Subcutaneous abdominal adipose tissue (tissue), 5 donors: ENCODE data around the gene CALHM5.

Experiments used
- H3K27ac ChIP-seq: one replicate; pipeline ENCODE4 v1.7.0; 2013; ENCODE audit warnings: low read depth, mild to moderate bottlenecking, inconsistent platforms, low read length, moderate library complexity
- H3K27me3 ChIP-seq, 5 donors: one replicate each; pipeline ENCODE4 v1.7.0; 2013; ENCODE audit warnings: low read length in 5 of 5, inconsistent platforms in 1 of 5; ENCODE audit not compliant: control insufficient read depth in 5 of 5, insufficient read depth in 4 of 5
- H3K36me3 ChIP-seq, 5 donors: one replicate each; pipeline ENCODE4 v1.7.0; 2013; ENCODE audit warnings: low read length in 5 of 5; ENCODE audit not compliant: control insufficient read depth in 5 of 5, insufficient read depth in 5 of 5
- H3K4me1 ChIP-seq, 5 donors: one replicate each; pipeline ENCODE4 v1.7.0; 2013; ENCODE audit warnings: low read length in 5 of 5, mild to moderate bottlenecking in 3 of 5, moderate library complexity in 1 of 5; ENCODE audit not compliant: control insufficient read depth in 5 of 5, insufficient read depth in 5 of 5
- H3K4me3 ChIP-seq, 5 donors: one replicate each; pipeline ENCODE4 v1.7.0; 2013; ENCODE audit warnings: low read length in 5 of 5, low read depth in 1 of 5
- H3K9ac ChIP-seq, 5 donors: one replicate each; pipeline ENCODE4 v1.7.0; 2013; ENCODE audit warnings: low read length in 5 of 5, mild to moderate bottlenecking in 4 of 5, moderate library complexity in 3 of 5
- H3K9me3 ChIP-seq, 5 donors: one replicate each; pipeline ENCODE4 v1.7.0; 2013; ENCODE audit warnings: low read length in 5 of 5; ENCODE audit not compliant: control insufficient read depth in 5 of 5
- donor health status: healthy.
- donor health status: healthy.
- donor health status: healthy.
- donor health status: healthy.
- donor health status: healthy.

The CALHM5 gene

GRCh38 chr6:116511424-116512110, at the start of gene CALHM5:
TSS of gene CALHM5 (plus strand) at chr6:116511639. CDS start at chr6:116511697, 58 bp downstream.
- Histone ChIP-seq H3K4me1 (peaks cover 0 to 32% (median 20%) of the 10 kb centered on the region in 5 donors), H3K9ac (peak within 1 kb of the TSS; percentile 66 to 88 (median 81)), H3K27me3 (no peaks in the 10 kb centered on the region), H3K9me3 (no peaks in the 10 kb centered on the region), H3K36me3 (peaks cover 5 to 10% (median 8%) of the 10 kb centered on the region in 5 donors), H3K4me3 (peak within 1 kb of the TSS; percentile 69 to 78 (median 74)), H3K27ac (peak within 1 kb of the TSS; percentile 87)

GRCh38 chr6:116461932-116462885, 49.2 kb upstream of the CALHM5 start:
- Histone ChIP-seq H3K27me3 (no peaks in the 10 kb centered on the region), H3K9me3 (no peaks in the 10 kb centered on the region), H3K36me3 (no peaks in the 10 kb centered on the region), H3K9ac (peak overlapping the region in 1 of 5 donors; percentile 55), H3K4me3 (peak overlapping the region; percentile 49 to 81 (median 71)), H3K27ac (no peak overlapping the region), H3K4me1 (peaks cover 0 to 24% (median 17%) of the 10 kb centered on the region in 5 donors)

GRCh38 chr6:116463301-116463700, 48.1 kb upstream of the CALHM5 start:
- H3K27me3 ChIP-seq = no peaks in the 10 kb centered on the region
- H3K4me1 ChIP-seq = peaks cover 0 to 19% (median 17%) of the 10 kb centered on the region in 5 donors
- no peak overlapping the region for H3K4me3 ChIP-seq
- no peak overlapping the region for H3K9ac ChIP-seq
- no peaks in the 10 kb centered on the region for H3K9me3 ChIP-seq
- H3K36me3 ChIP-seq = no peaks in the 10 kb centered on the region
- H3K27ac ChIP-seq = no peak overlapping the region

- no peaks in the 10 kb centered on the region for H3K9me3 ChIP-seq
- no peaks in the 10 kb centered on the region for H3K27me3 ChIP-seq
- H3K9ac ChIP-seq = no peak overlapping the region
- H3K36me3 ChIP-seq = no peaks in the 10 kb centered on the region
- H3K4me1 ChIP-seq = peaks cover 0 to 19% (median 17%) of the 10 kb centered on the region in 5 donors
- H3K4me3 ChIP-seq = no peak overlapping the region
- H3K27ac ChIP-seq = no peak overlapping the region
Observed at GRCh38 chr6:116465246-116465645, 46.2 kb upstream of the CALHM5 start.

GRCh38 chr6:116467096-116467495, 44.3 kb upstream of the CALHM5 start:
- Histone ChIP-seq H3K4me1 (peaks cover 0 to 14% (median 9%) of the 10 kb centered on the region in 5 donors), H3K36me3 (no peaks in the 10 kb centered on the region), H3K27me3 (no peaks in the 10 kb centered on the region), H3K4me3 (no peak overlapping the region), H3K9me3 (no peaks in the 10 kb centered on the region), H3K9ac (no peak overlapping the region), H3K27ac (no peak overlapping the region)

GRCh38 chr6:116467514-116467913, 43.9 kb upstream of the CALHM5 start:
- Histone ChIP-seq H3K27me3 (no peaks in the 10 kb centered on the region), H3K9ac (no peak overlapping the region), H3K36me3 (no peaks in the 10 kb centered on the region), H3K4me3 (no peak overlapping the region), H3K4me1 (peaks cover 0 to 10% (median 5%) of the 10 kb centered on the region in 5 donors), H3K9me3 (no peaks in the 10 kb centered on the region), H3K27ac (no peak overlapping the region)

- Histone ChIP-seq H3K4me1 (peaks cover 0 to 5% (median 2%) of the 10 kb centered on the region in 5 donors), H3K36me3 (no peaks in the 10 kb centered on the region), H3K9ac (no peak overlapping the region), H3K4me3 (no peak overlapping the region), H3K9me3 (no peaks in the 10 kb centered on the region), H3K27ac (no peak overlapping the region), H3K27me3 (no peaks in the 10 kb centered on the region)
Observed at GRCh38 chr6:116468293-116468692, 43.1 kb upstream of the CALHM5 start.

- Histone ChIP-seq H3K9me3 (no peaks in the 10 kb centered on the region), H3K27me3 (no peaks in the 10 kb centered on the region), H3K27ac (no peak overlapping the region), H3K4me3 (no peak overlapping the region), H3K36me3 (no peaks in the 10 kb centered on the region), H3K4me1 (peaks cover 0 to 5% (median 0%) of the 10 kb centered on the region in 5 donors), H3K9ac (no peak overlapping the region)
Observed at GRCh38 chr6:116471531-116471930, 39.9 kb upstream of the CALHM5 start.

- peaks cover 0 to 5% (median 0%) of the 10 kb centered on the region in 5 donors for H3K4me1 ChIP-seq
- no peak overlapping the region for H3K4me3 ChIP-seq
- no peak overlapping the region for H3K27ac ChIP-seq
- H3K27me3 ChIP-seq = no peaks in the 10 kb centered on the region
- H3K36me3 ChIP-seq = no peaks in the 10 kb centered on the region
- no peak overlapping the region for H3K9ac ChIP-seq
- H3K9me3 ChIP-seq = no peaks in the 10 kb centered on the region
Observed at GRCh38 chr6:116472706-116473105, 38.7 kb upstream of the CALHM5 start.

GRCh38 chr6:116475141-116475540, 36.3 kb upstream of the CALHM5 start:
- H3K36me3 ChIP-seq = no peaks in the 10 kb centered on the region
- H3K9ac ChIP-seq = no peak overlapping the region
- no peak overlapping the region for H3K4me3 ChIP-seq
- no peaks in the 10 kb centered on the region for H3K27me3 ChIP-seq
- no peak overlapping the region for H3K27ac ChIP-seq
- H3K9me3 ChIP-seq = no peaks in the 10 kb centered on the region
- H3K4me1 ChIP-seq = peaks cover 0 to 5% (median 0%) of the 10 kb centered on the region in 5 donors
